HEK293 (cell line): ENCODE results near the gene HOXA4.

Source experiments
- GFI1B ChIP-seq: fragments of 450-650 bp; formaldehyde crosslinking; IDR thresholded peaks from 2 replicates; pipeline ENCODE4 v1.5.1; 2016; ENCODE audit warnings: missing biosample characterization, missing genetic modification characterization
- GLIS2 ChIP-seq: fragments of 450-650 bp; formaldehyde crosslinking; IDR thresholded peaks from 2 replicates; pipeline ENCODE4 v1.5.1; 2016; ENCODE audit warnings: missing biosample characterization, missing genetic modification characterization
- KLF7 ChIP-seq: fragments of 450-650 bp; formaldehyde crosslinking; IDR thresholded peaks from 2 replicates; pipeline ENCODE4 v1.5.1; 2016; ENCODE audit warnings: missing biosample characterization, missing genetic modification characterization, borderline replicate concordance
- SCRT2 ChIP-seq: fragments of 450-650 bp; formaldehyde crosslinking; IDR thresholded peaks from 2 replicates; pipeline ENCODE4 v1.5.1; 2016; ENCODE audit warnings: missing biosample characterization, missing genetic modification characterization
- SP7 ChIP-seq: fragments of 450-650 bp; formaldehyde crosslinking; IDR thresholded peaks from 2 replicates; pipeline ENCODE4 v1.5.1; 2016; ENCODE audit warnings: missing biosample characterization, missing genetic modification characterization
- ZBTB10 ChIP-seq: fragments of 450-650 bp; formaldehyde crosslinking; IDR thresholded peaks from 2 replicates; pipeline ENCODE4 v1.5.1; 2016; ENCODE audit warnings: missing biosample characterization, missing genetic modification characterization
- ZBTB44 ChIP-seq: fragments of 450-650 bp; IDR thresholded peaks from 2 replicates; pipeline ENCODE4 v1.5.1; 2018; ENCODE audit warnings: missing biosample characterization, mild to moderate bottlenecking, missing genetic modification characterization
- ZBTB8A ChIP-seq: fragments of 450-650 bp; formaldehyde crosslinking; IDR thresholded peaks from 2 replicates; pipeline ENCODE4 v1.5.1; 2016; ENCODE audit warnings: missing biosample characterization, missing genetic modification characterization
- ZIC2 ChIP-seq: fragments of 450-650 bp; formaldehyde crosslinking; IDR thresholded peaks from 2 replicates; pipeline ENCODE4 v1.5.1; 2016; ENCODE audit warnings: missing biosample characterization, missing genetic modification characterization
- ZNF341 ChIP-seq: fragments of 450-650 bp; formaldehyde crosslinking; IDR thresholded peaks from 2 replicates; pipeline ENCODE4; 2016; ENCODE audit warnings: low read depth, missing biosample characterization, missing genetic modification characterization
- ZNF37A ChIP-seq: fragments of 450-650 bp; IDR thresholded peaks from 2 replicates; pipeline ENCODE4 v1.5.1; 2018; ENCODE audit warnings: missing biosample characterization, missing genetic modification characterization
- ZNF404 ChIP-seq: fragments of 450-650 bp; formaldehyde crosslinking; IDR thresholded peaks from 2 replicates; pipeline ENCODE4 v1.5.1; 2017; ENCODE audit warnings: missing biosample characterization, missing genetic modification characterization
- TF ChIP-seq, protein P1 (sequence below): fragments of 450-650 bp; formaldehyde crosslinking; conservative IDR thresholded peaks from 2 replicates; pipeline ENCODE4 v1.5.1; 2016; ENCODE audit warnings: low read depth, missing biosample characterization, missing genetic modification characterization
- TF ChIP-seq, protein P2 (sequence below): fragments of 450-650 bp; formaldehyde crosslinking; IDR thresholded peaks from 2 replicates; pipeline ENCODE4 v1.5.1; 2016; ENCODE audit warnings: missing biosample characterization, missing genetic modification characterization, borderline replicate concordance
- TF ChIP-seq, protein P3 (sequence below): fragments of 450-650 bp; formaldehyde crosslinking; IDR thresholded peaks from 2 replicates; pipeline ENCODE4 v1.5.1; 2016; ENCODE audit warnings: missing biosample characterization, missing genetic modification characterization
- TF ChIP-seq, protein P4 (sequence below): fragments of 450-650 bp; formaldehyde crosslinking; IDR thresholded peaks from 2 replicates; pipeline ENCODE4 v1.5.1; 2016; ENCODE audit warnings: missing biosample characterization, missing genetic modification characterization

HOXA4 gene

DNA sequence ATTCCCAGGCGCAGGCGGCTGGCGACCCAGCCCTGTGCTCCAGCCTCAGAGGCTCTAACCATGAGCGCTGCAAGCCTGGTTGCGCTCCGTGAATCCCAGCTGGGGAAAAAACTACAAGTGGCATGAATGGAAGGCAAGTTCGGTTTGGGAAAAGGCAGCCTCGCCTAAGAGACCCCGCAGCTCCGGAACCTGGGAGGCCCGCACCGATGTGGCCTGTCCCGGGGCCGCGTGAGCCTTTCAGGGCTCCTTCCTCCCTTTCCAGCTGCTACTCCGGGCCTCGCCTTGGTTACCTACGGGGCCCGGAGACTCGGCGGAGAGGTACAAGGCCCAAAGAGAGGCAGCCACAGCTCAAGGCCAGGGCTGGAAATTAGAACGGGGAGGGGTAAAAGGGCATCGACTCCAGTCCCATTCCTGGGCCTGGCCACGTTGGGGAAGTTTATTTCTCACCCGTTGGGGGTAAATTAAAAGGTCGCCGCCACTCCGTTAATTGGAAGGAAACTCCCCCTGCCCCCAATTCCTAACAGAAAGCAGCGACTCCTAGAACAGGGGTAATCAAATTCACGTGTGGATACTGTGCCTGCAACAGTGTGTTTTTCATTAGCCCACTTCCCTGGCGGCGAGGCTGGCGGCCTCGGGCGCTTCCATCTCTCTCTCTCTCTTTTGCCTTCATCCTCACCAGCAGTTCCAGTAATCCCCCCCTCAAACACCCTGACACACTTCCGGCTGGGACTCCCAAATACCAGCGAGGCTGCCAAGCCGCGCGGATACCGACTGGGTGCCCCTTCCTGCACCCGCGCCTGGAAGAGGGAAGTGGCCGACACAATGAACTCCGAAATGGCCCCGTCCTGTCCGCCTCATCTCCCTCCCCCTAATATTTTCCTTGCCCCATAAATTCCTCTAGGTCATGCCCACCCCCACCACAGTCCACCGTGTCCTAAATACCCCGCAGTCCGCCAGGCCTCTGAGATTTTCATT, 36.3 kb upstream of the HOXA4 start (continued):
- TF ChIP-seq, protein P1, sequence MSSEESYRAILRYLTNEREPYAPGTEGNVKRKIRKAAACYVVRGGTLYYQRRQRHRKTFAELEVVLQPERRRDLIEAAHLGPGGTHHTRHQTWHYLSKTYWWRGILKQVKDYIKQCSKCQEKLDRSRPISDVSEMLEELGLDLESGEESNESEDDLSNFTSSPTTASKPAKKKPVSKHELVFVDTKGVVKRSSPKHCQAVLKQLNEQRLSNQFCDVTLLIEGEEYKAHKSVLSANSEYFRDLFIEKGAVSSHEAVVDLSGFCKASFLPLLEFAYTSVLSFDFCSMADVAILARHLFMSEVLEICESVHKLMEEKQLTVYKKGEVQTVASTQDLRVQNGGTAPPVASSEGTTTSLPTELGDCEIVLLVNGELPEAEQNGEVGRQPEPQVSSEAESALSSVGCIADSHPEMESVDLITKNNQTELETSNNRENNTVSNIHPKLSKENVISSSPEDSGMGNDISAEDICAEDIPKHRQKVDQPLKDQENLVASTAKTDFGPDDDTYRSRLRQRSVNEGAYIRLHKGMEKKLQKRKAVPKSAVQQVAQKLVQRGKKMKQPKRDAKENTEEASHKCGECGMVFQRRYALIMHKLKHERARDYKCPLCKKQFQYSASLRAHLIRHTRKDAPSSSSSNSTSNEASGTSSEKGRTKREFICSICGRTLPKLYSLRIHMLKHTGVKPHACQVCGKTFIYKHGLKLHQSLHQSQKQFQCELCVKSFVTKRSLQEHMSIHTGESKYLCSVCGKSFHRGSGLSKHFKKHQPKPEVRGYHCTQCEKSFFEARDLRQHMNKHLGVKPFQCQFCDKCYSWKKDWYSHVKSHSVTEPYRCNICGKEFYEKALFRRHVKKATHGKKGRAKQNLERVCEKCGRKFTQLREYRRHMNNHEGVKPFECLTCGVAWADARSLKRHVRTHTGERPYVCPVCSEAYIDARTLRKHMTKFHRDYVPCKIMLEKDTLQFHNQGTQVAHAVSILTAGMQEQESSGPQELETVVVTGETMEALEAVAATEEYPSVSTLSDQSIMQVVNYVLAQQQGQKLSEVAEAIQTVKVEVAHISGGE (tag by site-specific recombination), result peak; percentile 47; the same call in 1 of the 2 replicates
- TF ChIP-seq ZNF341 (tag by site-specific recombination) (peak; percentile 98), GLIS2 (peak; percentile 48), ZBTB10 (0 out of 2 replicates have a peak, but pooled peaks have one; percentile 19), ZNF404 (no peak), ZBTB44 (tag by site-specific recombination) (no peak), SCRT2 (0 out of 2 replicates have a peak, but pooled peaks have one; percentile 17), SP7 (tag by site-specific recombination) (peak; percentile 11; the same call in 1 of the 2 replicates), GFI1B (tag by site-specific recombination) (no peak), KLF7 (tag by site-specific recombination) (no peak), ZNF37A (tag by site-specific recombination) (no peak), ZBTB8A (peak; percentile 42; the same call in 1 of the 2 replicates), ZIC2 (no peak)
- TF ChIP-seq, protein P2, sequence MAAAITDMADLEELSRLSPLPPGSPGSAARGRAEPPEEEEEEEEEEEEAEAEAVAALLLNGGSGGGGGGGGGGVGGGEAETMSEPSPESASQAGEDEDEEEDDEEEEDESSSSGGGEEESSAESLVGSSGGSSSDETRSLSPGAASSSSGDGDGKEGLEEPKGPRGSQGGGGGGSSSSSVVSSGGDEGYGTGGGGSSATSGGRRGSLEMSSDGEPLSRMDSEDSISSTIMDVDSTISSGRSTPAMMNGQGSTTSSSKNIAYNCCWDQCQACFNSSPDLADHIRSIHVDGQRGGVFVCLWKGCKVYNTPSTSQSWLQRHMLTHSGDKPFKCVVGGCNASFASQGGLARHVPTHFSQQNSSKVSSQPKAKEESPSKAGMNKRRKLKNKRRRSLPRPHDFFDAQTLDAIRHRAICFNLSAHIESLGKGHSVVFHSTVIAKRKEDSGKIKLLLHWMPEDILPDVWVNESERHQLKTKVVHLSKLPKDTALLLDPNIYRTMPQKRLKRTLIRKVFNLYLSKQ (tag by site-specific recombination), result no peak
- TF ChIP-seq, protein P3, sequence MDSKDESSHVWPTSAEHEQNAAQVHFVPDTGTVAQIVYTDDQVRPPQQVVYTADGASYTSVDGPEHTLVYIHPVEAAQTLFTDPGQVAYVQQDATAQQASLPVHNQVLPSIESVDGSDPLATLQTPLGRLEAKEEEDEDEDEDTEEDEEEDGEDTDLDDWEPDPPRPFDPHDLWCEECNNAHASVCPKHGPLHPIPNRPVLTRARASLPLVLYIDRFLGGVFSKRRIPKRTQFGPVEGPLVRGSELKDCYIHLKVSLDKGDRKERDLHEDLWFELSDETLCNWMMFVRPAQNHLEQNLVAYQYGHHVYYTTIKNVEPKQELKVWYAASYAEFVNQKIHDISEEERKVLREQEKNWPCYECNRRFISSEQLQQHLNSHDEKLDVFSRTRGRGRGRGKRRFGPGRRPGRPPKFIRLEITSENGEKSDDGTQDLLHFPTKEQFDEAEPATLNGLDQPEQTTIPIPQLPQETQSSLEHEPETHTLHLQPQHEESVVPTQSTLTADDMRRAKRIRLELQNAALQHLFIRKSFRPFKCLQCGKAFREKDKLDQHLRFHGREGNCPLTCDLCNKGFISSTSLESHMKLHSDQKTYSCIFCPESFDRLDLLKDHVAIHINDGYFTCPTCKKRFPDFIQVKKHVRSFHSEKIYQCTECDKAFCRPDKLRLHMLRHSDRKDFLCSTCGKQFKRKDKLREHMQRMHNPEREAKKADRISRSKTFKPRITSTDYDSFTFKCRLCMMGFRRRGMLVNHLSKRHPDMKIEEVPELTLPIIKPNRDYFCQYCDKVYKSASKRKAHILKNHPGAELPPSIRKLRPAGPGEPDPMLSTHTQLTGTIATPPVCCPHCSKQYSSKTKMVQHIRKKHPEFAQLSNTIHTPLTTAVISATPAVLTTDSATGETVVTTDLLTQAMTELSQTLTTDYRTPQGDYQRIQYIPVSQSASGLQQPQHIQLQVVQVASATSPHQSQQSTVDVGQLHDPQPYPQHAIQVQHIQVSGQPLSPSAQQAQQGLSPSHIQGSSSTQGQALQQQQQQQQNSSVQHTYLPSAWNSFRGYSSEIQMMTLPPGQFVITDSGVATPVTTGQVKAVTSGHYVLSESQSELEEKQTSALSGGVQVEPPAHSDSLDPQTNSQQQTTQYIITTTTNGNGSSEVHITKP (tag by site-specific recombination), result peak; percentile 93
- TF ChIP-seq, protein P4, sequence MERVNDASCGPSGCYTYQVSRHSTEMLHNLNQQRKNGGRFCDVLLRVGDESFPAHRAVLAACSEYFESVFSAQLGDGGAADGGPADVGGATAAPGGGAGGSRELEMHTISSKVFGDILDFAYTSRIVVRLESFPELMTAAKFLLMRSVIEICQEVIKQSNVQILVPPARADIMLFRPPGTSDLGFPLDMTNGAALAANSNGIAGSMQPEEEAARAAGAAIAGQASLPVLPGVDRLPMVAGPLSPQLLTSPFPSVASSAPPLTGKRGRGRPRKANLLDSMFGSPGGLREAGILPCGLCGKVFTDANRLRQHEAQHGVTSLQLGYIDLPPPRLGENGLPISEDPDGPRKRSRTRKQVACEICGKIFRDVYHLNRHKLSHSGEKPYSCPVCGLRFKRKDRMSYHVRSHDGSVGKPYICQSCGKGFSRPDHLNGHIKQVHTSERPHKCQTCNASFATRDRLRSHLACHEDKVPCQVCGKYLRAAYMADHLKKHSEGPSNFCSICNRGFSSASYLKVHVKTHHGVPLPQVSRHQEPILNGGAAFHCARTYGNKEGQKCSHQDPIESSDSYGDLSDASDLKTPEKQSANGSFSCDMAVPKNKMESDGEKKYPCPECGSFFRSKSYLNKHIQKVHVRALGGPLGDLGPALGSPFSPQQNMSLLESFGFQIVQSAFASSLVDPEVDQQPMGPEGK (tag by site-specific recombination), result peak; percentile 73; the same call in 1 of the 2 replicates
